IPS-18c (cell line): Measurements from ENCODE around the gene CFAP90.

Source experiments
- H3K4me3 ChIP-seq: 2 replicates; pipeline ENCODE4 v1.7.0; 2013; ENCODE audit warnings: low read depth, mild to moderate bottlenecking, low read length, moderate library complexity; ENCODE audit not compliant: insufficient read depth
- H3K9me3 ChIP-seq: one replicate; pipeline ENCODE4 v1.6.1; 2013; ENCODE audit warnings: mild to moderate bottlenecking, low read length, moderate library complexity; ENCODE audit not compliant: control insufficient read depth, insufficient read depth

The CFAP90 gene

GRCh38 chr5:7803937-7804336 is 47.0 kb downstream of the CFAP90 start:
- H3K4me3 ChIP-seq = no peak overlapping the region
- no peaks in the 10 kb centered on the region for H3K9me3 ChIP-seq

- no peak overlapping the region for H3K4me3 ChIP-seq
- H3K9me3 ChIP-seq = no peaks in the 10 kb centered on the region
Observed at GRCh38 chr5:7802855-7803254, 48.1 kb downstream of the CFAP90 start.

GRCh38 chr5:7801891-7802614 is 48.9 kb downstream of the CFAP90 start:
- Histone ChIP-seq H3K4me3 (no peak overlapping the region), H3K9me3 (no peaks in the 10 kb centered on the region)

GRCh38 chr5:7795306-7795705 is 55.6 kb downstream of the CFAP90 start:
- peaks cover 2% of the 10 kb centered on the region for H3K9me3 ChIP-seq
- H3K4me3 ChIP-seq = no peak overlapping the region

- Histone ChIP-seq H3K4me3 (no peak overlapping the region), H3K9me3 (peaks cover 2% of the 10 kb centered on the region)
Observed at GRCh38 chr5:7794823-7795222, 56.1 kb downstream of the CFAP90 start.

GRCh38 chr5:7794311-7794710 is 56.6 kb downstream of the CFAP90 start:
- peaks cover 2% of the 10 kb centered on the region for H3K9me3 ChIP-seq
- no peak overlapping the region for H3K4me3 ChIP-seq

- peaks cover 2% of the 10 kb centered on the region for H3K9me3 ChIP-seq
- no peak overlapping the region for H3K4me3 ChIP-seq
Observed at GRCh38 chr5:7793895-7794294, 57.0 kb downstream of the CFAP90 start.

GRCh38 chr5:7789567-7789966 is 61.4 kb downstream of the CFAP90 start:
- Histone ChIP-seq H3K4me3 (no peak overlapping the region), H3K9me3 (peaks cover 2% of the 10 kb centered on the region)

GRCh38 chr5:7787770-7788169 is 63.2 kb downstream of the CFAP90 start:
- Histone ChIP-seq H3K9me3 (peaks cover 2% of the 10 kb centered on the region), H3K4me3 (no peak overlapping the region)

GRCh38 chr5:7784683-7785380 is 66.1 kb downstream of the CFAP90 start:
- Histone ChIP-seq H3K4me3 (no peak overlapping the region), H3K9me3 (no peaks in the 10 kb centered on the region)

GRCh38 chr5:7781899-7782298 is 69.0 kb downstream of the CFAP90 start:
- Histone ChIP-seq H3K9me3 (no peaks in the 10 kb centered on the region), H3K4me3 (no peak overlapping the region)
